SU-DHL-6 (cell line): ENCODE data around the gene AGAP1.

ENCODE experiments used
- H2AFZ ChIP-seq: fragments of 200-600 bp; sonication (generic); 2 replicates; pipeline ENCODE4 v1.6.1; 2014; ENCODE audit warnings: low read depth, mild to moderate bottlenecking, moderate library complexity, mixed read lengths, antibody characterized with exemption, low read length; ENCODE audit not compliant: severe bottlenecking
- H3F3A ChIP-seq: fragments of 200-600 bp; shearing (Covaris generic); 2 replicates; pipeline ENCODE4 v1.6.0; 2016; ENCODE audit warnings: antibody characterized with exemption, mild to moderate bottlenecking; ENCODE audit not compliant: insufficient read depth
- H3K27ac ChIP-seq: fragments of 200-600 bp; sonication (generic); 2 replicates; pipeline ENCODE4 v1.5.1; 2016; ENCODE audit warnings: low read depth, mild to moderate bottlenecking, low read length, moderate library complexity, mixed read lengths
- H3K27me3 ChIP-seq: fragments of 200-600 bp; sonication (generic), shearing (Covaris generic); 2 replicates; pipeline ENCODE4 v1.6.0; 2014; ENCODE audit warnings: mild to moderate bottlenecking, low read length
- H3K36me3 ChIP-seq: fragments of 200-600 bp; sonication (generic); 2 replicates; pipeline ENCODE4 v1.6.1; 2014; ENCODE audit warnings: mild to moderate bottlenecking, low read length, mixed read lengths
- H3K4me2 ChIP-seq: fragments of 300-600, 200-600 bp; shearing (Covaris generic), sonication (generic); 2 replicates; pipeline ENCODE4 v1.6.0; 2014; ENCODE audit warnings: low read length, low read depth, mild to moderate bottlenecking; ENCODE audit not compliant: poor library complexity, severe bottlenecking
- H3K4me3 ChIP-seq: fragments of 200-600 bp; sonication (generic); 2 replicates; pipeline ENCODE4 v1.5.1; 2014; ENCODE audit warnings: antibody characterized with exemption, low read length, mild to moderate bottlenecking, mixed read lengths; ENCODE audit not compliant: insufficient read depth, poor library complexity, severe bottlenecking
- H3K79me2 ChIP-seq: fragments of 200-600 bp; sonication (generic); 2 replicates; pipeline ENCODE4 v1.6.1; 2014; ENCODE audit warnings: mild to moderate bottlenecking, low read length, moderate library complexity; ENCODE audit not compliant: insufficient read depth
- H3K9ac ChIP-seq: fragments of 200-600 bp; sonication (generic); 2 replicates; pipeline ENCODE4 v1.7.0; 2014; ENCODE audit warnings: mild to moderate bottlenecking, low read length
- H3K9me2 ChIP-seq: fragments of 200-600 bp; sonication (generic); replicated peaks from 2 replicates; pipeline ENCODE4 v1.6.1; 2014; ENCODE audit warnings: low read length; ENCODE audit not compliant: insufficient read depth
- H3K9me3 ChIP-seq: fragments of 200-600 bp; sonication (generic); 2 replicates; pipeline ENCODE4 v1.6.1; 2014; ENCODE audit warnings: low read length, mixed read lengths; ENCODE audit not compliant: insufficient read depth
- H4K20me1 ChIP-seq: fragments of 200-600 bp; sonication (generic); 2 replicates; pipeline ENCODE4 v1.6.1; 2014; ENCODE audit warnings: low read depth, mild to moderate bottlenecking, antibody characterized with exemption, low read length, moderate library complexity, mixed read lengths
- EZH2phosphoT487 ChIP-seq: fragments of 200-600 bp; sonication (generic), shearing (Covaris generic); conservative IDR thresholded peaks from 2 replicates; pipeline ENCODE4 v1.6.1; 2018; ENCODE audit warnings: mild to moderate bottlenecking, antibody characterized with exemption, low read length, moderate library complexity, mixed read lengths
- TF ChIP-seq, protein P1 (sequence below): fragments of 200-600 bp; sonication (generic); IDR thresholded peaks from one replicate; pipeline ENCODE4 v1.5.1; 2017; ENCODE audit warnings: antibody characterized with exemption, mild to moderate bottlenecking, low read length, moderate library complexity; ENCODE audit not compliant: insufficient read depth, poor library complexity, severe bottlenecking

Gene AGAP1

DNA sequence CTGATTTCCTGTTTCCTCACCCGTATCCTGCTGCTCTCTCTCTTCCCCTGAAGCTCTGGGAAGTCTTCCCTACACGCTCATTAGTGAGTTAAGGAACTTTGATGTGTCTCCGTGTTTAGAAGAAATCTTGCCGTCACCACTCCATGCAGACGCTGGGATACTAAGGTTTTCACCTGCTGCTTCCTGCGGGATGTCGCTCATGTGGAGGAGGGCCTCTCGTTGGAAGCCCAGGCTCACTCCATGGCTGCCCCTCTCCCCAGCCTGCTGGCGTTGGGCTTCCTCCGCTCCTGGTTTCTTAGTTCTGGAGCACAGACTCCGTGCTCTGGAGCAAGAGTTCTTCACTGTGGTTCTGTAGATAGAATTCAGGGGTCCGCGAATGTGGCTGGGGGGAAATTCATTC is 348.0 kb downstream of the AGAP1 start:
- H3K9me2 ChIP-seq: no peaks in the 10 kb centered on the region
- no peak overlapping the region for H3K9ac ChIP-seq
- no peak overlapping the region for H3K4me2 ChIP-seq
- no peak overlapping the region for H3K27ac ChIP-seq
- no peaks in the 10 kb centered on the region for H3K27me3 ChIP-seq
- H3K9me3 ChIP-seq: no peaks in the 10 kb centered on the region
- H3K36me3 ChIP-seq: no peaks in the 10 kb centered on the region
- no peaks in the 10 kb centered on the region for H4K20me1 ChIP-seq
- no peak overlapping the region for H2AFZ ChIP-seq
- H3F3A ChIP-seq: no peaks in the 10 kb centered on the region
- no peak overlapping the region for H3K4me3 ChIP-seq
- no peaks in the 10 kb centered on the region for H3K79me2 ChIP-seq
- TF ChIP-seq, protein P1, sequence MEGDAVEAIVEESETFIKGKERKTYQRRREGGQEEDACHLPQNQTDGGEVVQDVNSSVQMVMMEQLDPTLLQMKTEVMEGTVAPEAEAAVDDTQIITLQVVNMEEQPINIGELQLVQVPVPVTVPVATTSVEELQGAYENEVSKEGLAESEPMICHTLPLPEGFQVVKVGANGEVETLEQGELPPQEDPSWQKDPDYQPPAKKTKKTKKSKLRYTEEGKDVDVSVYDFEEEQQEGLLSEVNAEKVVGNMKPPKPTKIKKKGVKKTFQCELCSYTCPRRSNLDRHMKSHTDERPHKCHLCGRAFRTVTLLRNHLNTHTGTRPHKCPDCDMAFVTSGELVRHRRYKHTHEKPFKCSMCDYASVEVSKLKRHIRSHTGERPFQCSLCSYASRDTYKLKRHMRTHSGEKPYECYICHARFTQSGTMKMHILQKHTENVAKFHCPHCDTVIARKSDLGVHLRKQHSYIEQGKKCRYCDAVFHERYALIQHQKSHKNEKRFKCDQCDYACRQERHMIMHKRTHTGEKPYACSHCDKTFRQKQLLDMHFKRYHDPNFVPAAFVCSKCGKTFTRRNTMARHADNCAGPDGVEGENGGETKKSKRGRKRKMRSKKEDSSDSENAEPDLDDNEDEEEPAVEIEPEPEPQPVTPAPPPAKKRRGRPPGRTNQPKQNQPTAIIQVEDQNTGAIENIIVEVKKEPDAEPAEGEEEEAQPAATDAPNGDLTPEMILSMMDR: no peak
- no peak for TF ChIP-seq EZH2phosphoT487

DNA sequence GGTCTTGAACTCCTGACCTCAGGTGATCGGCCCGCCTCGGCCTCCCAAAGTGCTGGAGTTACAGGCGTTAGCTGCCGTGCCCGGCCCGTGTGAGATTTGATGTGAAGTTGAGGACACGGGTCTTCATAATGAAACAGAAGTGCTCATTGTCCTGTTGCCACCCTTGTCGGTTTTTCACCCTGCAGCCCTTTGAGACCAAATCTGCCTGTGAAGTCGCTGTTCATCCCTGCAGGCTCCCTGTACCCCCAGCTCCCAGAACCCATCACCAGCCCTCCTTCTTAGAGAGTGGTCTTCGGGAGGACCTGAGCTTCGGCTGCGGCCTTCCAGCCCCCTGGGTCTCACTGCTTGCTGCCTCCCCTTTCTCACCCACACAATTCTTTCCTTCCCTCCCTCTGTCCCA is 349.1 kb downstream of the AGAP1 start:
- no peaks in the 10 kb centered on the region for H3F3A ChIP-seq
- H2AFZ ChIP-seq: no peak overlapping the region
- no peaks in the 10 kb centered on the region for H3K9me2 ChIP-seq
- H3K4me3 ChIP-seq: no peak overlapping the region
- no peaks in the 10 kb centered on the region for H3K9me3 ChIP-seq
- no peak for TF ChIP-seq EZH2phosphoT487
- TF ChIP-seq, protein P1: no peak
- no peak overlapping the region for H3K27ac ChIP-seq
- no peaks in the 10 kb centered on the region for H4K20me1 ChIP-seq
- H3K79me2 ChIP-seq: no peaks in the 10 kb centered on the region
- no peak overlapping the region for H3K4me2 ChIP-seq
- no peak overlapping the region for H3K9ac ChIP-seq
- H3K27me3 ChIP-seq: no peaks in the 10 kb centered on the region
- H3K36me3 ChIP-seq: no peaks in the 10 kb centered on the region

DNA sequence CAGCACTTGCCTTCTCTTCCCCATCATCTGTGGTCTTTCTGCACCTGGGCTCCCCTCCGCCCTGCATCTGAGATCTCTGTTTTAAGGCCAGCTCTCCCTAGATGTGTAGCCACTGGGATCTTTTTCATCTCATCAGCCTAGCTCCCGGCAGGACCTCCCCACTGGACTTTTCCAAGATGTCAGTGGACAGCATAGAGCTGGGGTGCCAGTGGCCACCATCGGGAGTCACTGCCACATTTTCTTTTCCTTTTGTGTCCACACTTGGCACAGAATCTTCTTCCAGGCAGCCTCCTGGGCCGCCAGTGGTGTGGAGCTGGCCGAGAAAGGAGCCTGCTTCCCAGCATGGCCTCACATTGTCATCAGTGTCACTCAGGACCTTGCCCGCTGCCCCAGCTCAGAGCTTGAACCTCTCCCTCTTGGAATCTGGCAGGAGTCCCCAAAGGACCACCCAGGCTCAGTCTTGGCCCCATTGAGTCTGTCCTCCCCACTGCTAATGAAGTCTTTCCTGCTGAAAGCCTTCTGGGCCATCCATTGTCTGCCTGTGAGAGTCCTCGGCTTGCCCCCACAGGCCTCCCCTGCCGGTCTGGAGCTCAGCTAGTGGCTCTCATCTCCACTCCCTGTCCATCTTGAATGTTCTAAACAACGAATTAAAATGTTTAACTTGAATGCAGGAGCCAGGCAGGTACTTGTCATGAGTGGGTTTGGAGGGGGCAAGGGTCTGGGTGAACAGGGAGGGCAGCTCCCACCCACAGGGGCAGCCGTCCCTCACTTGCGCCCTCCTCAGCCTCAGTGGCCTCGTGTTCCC is 349.9 kb downstream of the AGAP1 start:
- no peak for TF ChIP-seq EZH2phosphoT487
- TF ChIP-seq, protein P1: no peak
- Histone ChIP-seq H3K9ac (no peak overlapping the region), H2AFZ (no peak overlapping the region), H3K79me2 (no peaks in the 10 kb centered on the region), H4K20me1 (no peaks in the 10 kb centered on the region), H3K4me3 (no peak overlapping the region), H3K27me3 (no peaks in the 10 kb centered on the region), H3K36me3 (no peaks in the 10 kb centered on the region), H3K27ac (no peak overlapping the region), H3F3A (no peaks in the 10 kb centered on the region), H3K4me2 (no peak overlapping the region), H3K9me3 (no peaks in the 10 kb centered on the region), H3K9me2 (no peaks in the 10 kb centered on the region)
